ENCODE results near the gene CCDC158. TPM values are rescaled to one million over a fixed set of nuclear protein-coding genes. Genes with fewer than 3 reads are reported as not detected.
"Not testable (repeated sequence)": the region's sequence is repeated elsewhere in the genome, so short reads cannot be mapped to it uniquely, and the experiment has no call there.

The CCDC158 gene
- total and polyA plus RNA-seq, 11 donors = 0.01 to 0.75 (median 0.23) TPM; not detected in 2

- Histone ChIP-seq H3K27me3 (no peaks in the 10 kb centered on the region), H3K36me3 (no peaks in the 10 kb centered on the region), H3K9me3 (peaks cover 0 to 31% (median 5%) of the 10 kb centered on the region in 12 donors), H3K4me3 (no peak overlapping the region), H3K27ac (no peak overlapping the region), H3K4me1 (peaks cover 0 to 44% (median 7%) of the 10 kb centered on the region in 12 donors)
- intact Hi-C loops (cut with DNase I) = no loop called here
- DNase-seq (no peak), ATAC-seq (no peak)
- no peak for TF ChIP-seq POLR2A (IDR thresholded peaks at IDR 0.05)
- TF ChIP-seq, protein P1, sequence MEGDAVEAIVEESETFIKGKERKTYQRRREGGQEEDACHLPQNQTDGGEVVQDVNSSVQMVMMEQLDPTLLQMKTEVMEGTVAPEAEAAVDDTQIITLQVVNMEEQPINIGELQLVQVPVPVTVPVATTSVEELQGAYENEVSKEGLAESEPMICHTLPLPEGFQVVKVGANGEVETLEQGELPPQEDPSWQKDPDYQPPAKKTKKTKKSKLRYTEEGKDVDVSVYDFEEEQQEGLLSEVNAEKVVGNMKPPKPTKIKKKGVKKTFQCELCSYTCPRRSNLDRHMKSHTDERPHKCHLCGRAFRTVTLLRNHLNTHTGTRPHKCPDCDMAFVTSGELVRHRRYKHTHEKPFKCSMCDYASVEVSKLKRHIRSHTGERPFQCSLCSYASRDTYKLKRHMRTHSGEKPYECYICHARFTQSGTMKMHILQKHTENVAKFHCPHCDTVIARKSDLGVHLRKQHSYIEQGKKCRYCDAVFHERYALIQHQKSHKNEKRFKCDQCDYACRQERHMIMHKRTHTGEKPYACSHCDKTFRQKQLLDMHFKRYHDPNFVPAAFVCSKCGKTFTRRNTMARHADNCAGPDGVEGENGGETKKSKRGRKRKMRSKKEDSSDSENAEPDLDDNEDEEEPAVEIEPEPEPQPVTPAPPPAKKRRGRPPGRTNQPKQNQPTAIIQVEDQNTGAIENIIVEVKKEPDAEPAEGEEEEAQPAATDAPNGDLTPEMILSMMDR (IDR thresholded peaks at IDR 0.05) = no peak
These were observed 122.7 kb downstream of the CCDC158 start for GRCh38 chr4:76298227-76298626.

GRCh38 chr4:76296286-76296820 is 124.6 kb downstream of the CCDC158 start:
- Histone ChIP-seq H3K4me1 (peaks cover 0 to 27% (median 1%) of the 10 kb centered on the region in 12 donors), H3K36me3 (no peaks in the 10 kb centered on the region), H3K4me3 (no peak overlapping the region), H3K27ac (no peak overlapping the region), H3K27me3 (no peaks in the 10 kb centered on the region), H3K9me3 (peaks cover 0 to 31% (median 5%) of the 10 kb centered on the region in 12 donors)
- WGBS, 4 donors = 68 to 87% (median 83%) methylated on average over 3 of the region's 3 CpGs
- DNase-seq (no peak), ATAC-seq (no peak)
- TF ChIP-seq, protein P1 (IDR thresholded peaks at IDR 0.05) = no peak
- no peak for TF ChIP-seq POLR2A (IDR thresholded peaks at IDR 0.05)
- intact Hi-C loops (cut with DNase I) = no loop called here

DNA sequence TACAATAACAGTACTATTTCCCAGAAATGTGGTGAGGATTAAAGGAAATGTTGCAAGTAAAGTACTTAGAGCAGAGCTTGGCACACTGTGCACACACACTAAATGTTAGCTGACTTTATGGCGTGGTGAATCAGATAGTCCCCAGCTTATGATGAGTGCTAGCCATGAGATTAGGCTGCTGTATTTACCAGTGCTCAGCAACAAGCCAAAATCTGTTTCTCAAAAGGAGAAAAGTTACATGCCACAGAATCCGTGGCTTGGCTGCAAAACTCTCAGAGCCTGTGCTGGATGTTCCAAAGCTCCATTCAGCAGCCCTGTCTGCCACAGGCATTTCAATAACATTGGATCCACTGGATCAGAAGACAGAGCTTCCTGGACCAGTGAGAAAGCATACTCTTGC is 127.2 kb downstream of the CCDC158 start:
- H3K4me3 ChIP-seq = no peak overlapping the region
- H3K27ac ChIP-seq = no peak overlapping the region
- 36 to 45% (median 42%) methylated on average over 2 of the region's 2 CpGs for WGBS, 4 donors
- ATAC-seq (peak; percentile 82 to 92 (median 86)), DNase-seq (no peak)
- intact Hi-C loops (cut with DNase I) = no loop called here
- peaks cover 0 to 12% (median 0%) of the 10 kb centered on the region in 12 donors for H3K4me1 ChIP-seq
- no peak for TF ChIP-seq POLR2A (IDR thresholded peaks at IDR 0.05)
- TF ChIP-seq, protein P1 (IDR thresholded peaks at IDR 0.05) = no peak
- no peaks in the 10 kb centered on the region for H3K36me3 ChIP-seq
- H3K27me3 ChIP-seq = no peaks in the 10 kb centered on the region
- H3K9me3 ChIP-seq = peaks cover 0 to 29% (median 5%) of the 10 kb centered on the region in 12 donors

- intact Hi-C loops (cut with DNase I) = no loop called here
- Histone ChIP-seq H3K9me3 (peaks cover 0 to 18% (median 2%) of the 10 kb centered on the region in 12 donors), H3K4me3 (no peak overlapping the region), H3K27ac (no peak overlapping the region), H3K36me3 (no peaks in the 10 kb centered on the region), H3K27me3 (no peaks in the 10 kb centered on the region), H3K4me1 (peaks cover 0 to 12% (median 0%) of the 10 kb centered on the region in 12 donors)
- TF ChIP-seq, protein P1 (IDR thresholded peaks at IDR 0.05) = no peak
- no peak for TF ChIP-seq POLR2A (IDR thresholded peaks at IDR 0.05)
- no peak for ATAC-seq
- DNase-seq = no peak
- 80 to 93% (median 90%) methylated on average over 3 of the region's 3 CpGs for WGBS, 4 donors
These were observed 128.2 kb downstream of the CCDC158 start for GRCh38 chr4:76292730-76293129.

- WGBS, 4 donors = 77 to 83% (median 79%) methylated on average over 3 of the region's 3 CpGs
- ATAC-seq; H3K9me3 ChIP-seq; H3K4me1 ChIP-seq; H3K27ac ChIP-seq; intact Hi-C loops (cut with DNase I); H3K27me3 ChIP-seq; H3K4me3 ChIP-seq; H3K36me3 ChIP-seq; DNase-seq: not testable (repeated sequence)
These were observed 133.1 kb downstream of the CCDC158 start for GRCh38 chr4:76287811-76288210.

Data from heart left ventricle (tissue), 16 donors.